Osteoblast (primary cell): ENCODE measurements around the gene NRG3. TPM values are rescaled to one million over a fixed set of nuclear protein-coding genes. Genes with fewer than 3 reads are reported as not detected.

Experiments used
- DNase-seq: peaks from one replicate; pipeline ENCODE4 v3.0.0; 2011; ENCODE audit warnings: low spot score, mixed read lengths; ENCODE audit not compliant: insufficient read length; ENCODE audit errors: missing footprints
- H2AFZ ChIP-seq: 2 replicates; pipeline ENCODE4 v1.6.0; 2011; ENCODE audit warnings: mild to moderate bottlenecking, low read length
- H3K27ac ChIP-seq: 2 replicates; pipeline ENCODE4 v1.5.1; 2011; ENCODE audit warnings: mild to moderate bottlenecking, low read depth, low read length, moderate library complexity
- H3K27me3 ChIP-seq: 2 replicates; pipeline ENCODE4 v1.6.0; 2012; ENCODE audit warnings: mild to moderate bottlenecking, control low read depth, inconsistent platforms, low read length, moderate library complexity; ENCODE audit not compliant: insufficient read depth
- H3K36me3 ChIP-seq: 2 replicates; pipeline ENCODE4 v1.5.1; 2011; ENCODE audit warnings: mild to moderate bottlenecking, low read length, control low read depth, moderate library complexity; ENCODE audit not compliant: insufficient read depth
- H3K4me1 ChIP-seq: 2 replicates; pipeline ENCODE4 v1.5.1; 2011; ENCODE audit warnings: mild to moderate bottlenecking, low read length, control low read depth, moderate library complexity; ENCODE audit not compliant: insufficient read depth
- H3K4me2 ChIP-seq: 2 replicates; pipeline ENCODE4 v1.6.0; 2011; ENCODE audit warnings: mild to moderate bottlenecking, low read length; ENCODE audit not compliant: insufficient read depth
- H3K4me3 ChIP-seq: fragments of 200-600 bp; sonication (generic); 3 replicates; pipeline ENCODE4 v1.5.1; 2012; ENCODE audit warnings: mild to moderate bottlenecking, low read length, inconsistent platforms; ENCODE audit not compliant: insufficient read depth
- H3K79me2 ChIP-seq: 2 replicates; pipeline ENCODE4 v1.6.0; 2012; ENCODE audit warnings: mild to moderate bottlenecking, low read length, control low read depth, inconsistent platforms; ENCODE audit not compliant: insufficient read depth
- H3K9me3 ChIP-seq: 2 replicates; pipeline ENCODE4 v1.5.1; 2011; ENCODE audit warnings: low read depth, low read length, control low read depth
- H4K20me1 ChIP-seq: 2 replicates; pipeline ENCODE4 v1.6.0; 2012; ENCODE audit warnings: mild to moderate bottlenecking, low read length, control low read depth; ENCODE audit not compliant: insufficient read depth
- CTCF ChIP-seq: IDR thresholded peaks from 2 replicates; pipeline ENCODE4 v1.5.1; 2011; ENCODE audit warnings: mild to moderate bottlenecking, low read depth, low read length, moderate library complexity; ENCODE audit errors: extremely low read depth
- total RNA-seq: library from RNA; depleted of rRNA; stranded (reverse); fragments of >200 nt; gene quantifications from 2 replicates; pipeline ENCODE4 v1.2.3, GENCODE V29; 2012

NRG3 gene
- total RNA-seq, 1 donor: not detected

GRCh38 chr10:82440775-82441174 lies 565.8 kb downstream of the NRG3 start:
- H3K9me3 ChIP-seq: peaks cover 4% of the 10 kb centered on the region
- no peaks in the 10 kb centered on the region for H4K20me1 ChIP-seq
- no peak for TF ChIP-seq CTCF
- no peak for DNase-seq
- no peak overlapping the region for H3K27ac ChIP-seq
- no peaks in the 10 kb centered on the region for H3K4me1 ChIP-seq
- no peaks in the 10 kb centered on the region for H3K27me3 ChIP-seq
- no peaks in the 10 kb centered on the region for H3K79me2 ChIP-seq
- H3K36me3 ChIP-seq: no peaks in the 10 kb centered on the region
- H3K4me3 ChIP-seq: no peak overlapping the region
- H2AFZ ChIP-seq: no peak overlapping the region
- no peak overlapping the region for H3K4me2 ChIP-seq

GRCh38 chr10:82452046-82452445 lies 577.1 kb downstream of the NRG3 start:
- Histone ChIP-seq H3K79me2 (no peaks in the 10 kb centered on the region), H3K27ac (no peak overlapping the region), H3K27me3 (no peaks in the 10 kb centered on the region), H3K9me3 (no peaks in the 10 kb centered on the region), H3K4me2 (no peak overlapping the region), H2AFZ (no peak overlapping the region), H3K4me1 (no peaks in the 10 kb centered on the region), H3K36me3 (no peaks in the 10 kb centered on the region), H3K4me3 (no peak overlapping the region), H4K20me1 (no peaks in the 10 kb centered on the region)
- TF ChIP-seq CTCF: no peak
- DNase-seq: no peak

- H3K79me2 ChIP-seq: no peaks in the 10 kb centered on the region
- H3K27me3 ChIP-seq: no peaks in the 10 kb centered on the region
- H3K4me1 ChIP-seq: no peaks in the 10 kb centered on the region
- no peak overlapping the region for H3K27ac ChIP-seq
- no peaks in the 10 kb centered on the region for H3K36me3 ChIP-seq
- H3K4me3 ChIP-seq: no peak overlapping the region
- no peak for TF ChIP-seq CTCF
- no peak overlapping the region for H3K4me2 ChIP-seq
- H3K9me3 ChIP-seq: no peaks in the 10 kb centered on the region
- no peak for DNase-seq
- no peak overlapping the region for H2AFZ ChIP-seq
- H4K20me1 ChIP-seq: no peaks in the 10 kb centered on the region
Observed at GRCh38 chr10:82452676-82453075, 577.7 kb downstream of the NRG3 start.

GRCh38 chr10:82453678-82454293 lies 578.8 kb downstream of the NRG3 start:
- H3K4me2 ChIP-seq: no peak overlapping the region
- no peak for DNase-seq
- no peaks in the 10 kb centered on the region for H3K36me3 ChIP-seq
- no peak overlapping the region for H3K27ac ChIP-seq
- no peaks in the 10 kb centered on the region for H3K27me3 ChIP-seq
- no peak for TF ChIP-seq CTCF
- no peak overlapping the region for H3K4me3 ChIP-seq
- H3K4me1 ChIP-seq: no peaks in the 10 kb centered on the region
- no peaks in the 10 kb centered on the region for H3K9me3 ChIP-seq
- H3K79me2 ChIP-seq: no peaks in the 10 kb centered on the region
- H4K20me1 ChIP-seq: no peaks in the 10 kb centered on the region
- H2AFZ ChIP-seq: no peak overlapping the region
